ENCODE measurements around the gene SLC41A3.
A peak's percentile ranks its signal among the peaks of the same experiment; 100 is the strongest.

Gene SLC41A3

GRCh38 chr3:126116526-126116925 lies 32.6 kb upstream of the SLC41A3 start:
- no peak for TF ChIP-seq CTCF (IDR thresholded peaks at IDR 0.05; ENCODE audit: low read length)
- no peak for TF ChIP-seq EZH2 (optimal IDR thresholded peaks at IDR 0.05; ENCODE audit: low read depth, low read length)
- TF ChIP-seq EZH2phosphoT487 (IDR thresholded peaks at IDR 0.05; ENCODE audit: low read length) = no peak
- H3K27me3 ChIP-seq (replicated peaks; ENCODE audit: insufficient read depth, low read length) = no peaks in the 10 kb centered on the region
- H3K9ac ChIP-seq (ENCODE audit: low read length) = no peak overlapping the region
- H3K9me2 ChIP-seq (replicated peaks; ENCODE audit: insufficient read depth, low read length) = no peaks in the 10 kb centered on the region
- no peaks in the 10 kb centered on the region for H3K79me2 ChIP-seq (ENCODE audit: low read length)
- no peak overlapping the region for H2AFZ ChIP-seq (ENCODE audit: low read length)
- no peak for DNase-seq
- H3K4me2 ChIP-seq (ENCODE audit: low read depth, low read length) = no peak overlapping the region
- H4K20me1 ChIP-seq (ENCODE audit: insufficient read depth, low read length) = no peaks in the 10 kb centered on the region
- H3K4me1 ChIP-seq (ENCODE audit: low read length) = no peaks in the 10 kb centered on the region
- no peaks in the 10 kb centered on the region for H3K36me3 ChIP-seq (replicated peaks; ENCODE audit: insufficient read depth, low read length)
- H3K9me3 ChIP-seq (replicated peaks; ENCODE audit: insufficient read depth, low read length) = no peaks in the 10 kb centered on the region
- no peaks in the 10 kb centered on the region for H3F3A ChIP-seq (ENCODE audit: insufficient read depth, low read length)
- no peak overlapping the region for H3K27ac ChIP-seq (ENCODE audit: low read length)
- no peak overlapping the region for H3K4me3 ChIP-seq (ENCODE audit: low read length)

- TF ChIP-seq EZH2phosphoT487 (IDR thresholded peaks at IDR 0.05; ENCODE audit: low read length) = no peak
- TF ChIP-seq EZH2 (optimal IDR thresholded peaks at IDR 0.05; ENCODE audit: low read depth, low read length) = no peak
- no peak for TF ChIP-seq CTCF (IDR thresholded peaks at IDR 0.05; ENCODE audit: low read length)
- Histone ChIP-seq H4K20me1 (ENCODE audit: insufficient read depth, low read length) (no peaks in the 10 kb centered on the region), H3K79me2 (ENCODE audit: low read length) (no peaks in the 10 kb centered on the region), H2AFZ (ENCODE audit: low read length) (no peak overlapping the region), H3K9me3 (replicated peaks; ENCODE audit: insufficient read depth, low read length) (no peaks in the 10 kb centered on the region), H3K4me2 (ENCODE audit: low read depth, low read length) (no peak overlapping the region), H3K27me3 (replicated peaks; ENCODE audit: insufficient read depth, low read length) (no peaks in the 10 kb centered on the region), H3K9ac (ENCODE audit: low read length) (no peak overlapping the region), H3F3A (ENCODE audit: insufficient read depth, low read length) (no peaks in the 10 kb centered on the region), H3K36me3 (replicated peaks; ENCODE audit: insufficient read depth, low read length) (no peaks in the 10 kb centered on the region), H3K4me1 (ENCODE audit: low read length) (no peaks in the 10 kb centered on the region), H3K27ac (ENCODE audit: low read length) (no peak overlapping the region), H3K9me2 (replicated peaks; ENCODE audit: insufficient read depth, low read length) (no peaks in the 10 kb centered on the region), H3K4me3 (ENCODE audit: low read length) (no peak overlapping the region)
- no peak for DNase-seq
Observed at GRCh38 chr3:126114443-126115386, 30.8 kb upstream of the SLC41A3 start.

- no peaks in the 10 kb centered on the region for H4K20me1 ChIP-seq (ENCODE audit: insufficient read depth, low read length)
- DNase-seq = no peak
- no peaks in the 10 kb centered on the region for H3K4me1 ChIP-seq (ENCODE audit: low read length)
- no peaks in the 10 kb centered on the region for H3K27me3 ChIP-seq (replicated peaks; ENCODE audit: insufficient read depth, low read length)
- H3K27ac ChIP-seq (ENCODE audit: low read length) = no peak overlapping the region
- no peak overlapping the region for H2AFZ ChIP-seq (ENCODE audit: low read length)
- no peaks in the 10 kb centered on the region for H3K36me3 ChIP-seq (replicated peaks; ENCODE audit: insufficient read depth, low read length)
- no peaks in the 10 kb centered on the region for H3K79me2 ChIP-seq (ENCODE audit: low read length)
- no peaks in the 10 kb centered on the region for H3F3A ChIP-seq (ENCODE audit: insufficient read depth, low read length)
- H3K9me3 ChIP-seq (replicated peaks; ENCODE audit: insufficient read depth, low read length) = no peaks in the 10 kb centered on the region
- no peaks in the 10 kb centered on the region for H3K9me2 ChIP-seq (replicated peaks; ENCODE audit: insufficient read depth, low read length)
- no peak for TF ChIP-seq EZH2 (optimal IDR thresholded peaks at IDR 0.05; ENCODE audit: low read depth, low read length)
- TF ChIP-seq CTCF (IDR thresholded peaks at IDR 0.05; ENCODE audit: low read length) = peak; percentile 42
- no peak overlapping the region for H3K9ac ChIP-seq (ENCODE audit: low read length)
- H3K4me3 ChIP-seq (ENCODE audit: low read length) = no peak overlapping the region
- no peak overlapping the region for H3K4me2 ChIP-seq (ENCODE audit: low read depth, low read length)
Observed at GRCh38 chr3:126113733-126114442, 30.0 kb upstream of the SLC41A3 start.
